Peyer's patch (tissue), 4 donors: ENCODE data around the gene ENPP7. TPM values are rescaled to one million over a fixed set of nuclear protein-coding genes. Genes with fewer than 3 reads are reported as not detected.

Source experiments
- DNase-seq, 3 donors: peaks; one replicate each; pipeline ENCODE4 v3.0.0-alpha.2; 2017 to 2019
- H3K27ac ChIP-seq, 4 donors: fragments of 200-600 bp; sonication (generic); one replicate each; pipeline ENCODE4 v1.5.1; 2016 to 2019
- H3K27me3 ChIP-seq, 2 donors: fragments of 200-600 bp; sonication (generic); one replicate each; pipeline ENCODE4 v1.5.1; 2019
- H3K36me3 ChIP-seq, 3 donors: fragments of 200-600 bp; sonication (generic); one replicate each; pipeline ENCODE4 v1.5.1; 2016 to 2019
- H3K4me1 ChIP-seq, 4 donors: fragments of 200-600 bp; sonication (generic); one replicate each; pipeline ENCODE4 v1.5.1; 2016 to 2019
- H3K4me3 ChIP-seq, 4 donors: fragments of 200-600 bp; sonication (generic); 1 replicate in 3 of 4; 2 replicates in 1 of 4; pipeline ENCODE4 v1.5.1; 2016 to 2019; ENCODE audit warnings: mild to moderate bottlenecking in 1 of 4
- H3K9me3 ChIP-seq, 4 donors: fragments of 200-600 bp; sonication (generic); one replicate each; pipeline ENCODE4 v1.5.1; 2016 to 2019; ENCODE audit warnings: mild to moderate bottlenecking in 1 of 4
- CTCF ChIP-seq, 6 experiments: fragments of 450-650 bp in 4 of 6; fragments of 200-600 bp in 2 of 6; sonication (generic) in 1 of 6; IDR thresholded peaks; one replicate each; pipeline ENCODE4 v1.5.1; 2017 to 2019; ENCODE audit warnings: antibody characterized with exemption in 6 of 6, mild to moderate bottlenecking in 3 of 6, moderate library complexity in 1 of 6
- POLR2A ChIP-seq, 2 donors: fragments of 450-650 bp; IDR thresholded peaks; one replicate each; pipeline ENCODE4 v1.5.1; 2017; ENCODE audit warnings: antibody characterized with exemption in 2 of 2, mild to moderate bottlenecking in 2 of 2, moderate library complexity in 2 of 2
- total RNA-seq, 4 donors: library from RNA; depleted of rRNA; stranded (reverse); fragments of >200 nt; gene quantifications; one replicate each; pipeline ENCODE4 v1.1.0, GENCODE V29; 2016

Gene ENPP7
- total RNA-seq, 4 donors from 2014 or later: 17.2 to 27.3 (median 22.5) TPM; not detected in 1

- H3K4me3 ChIP-seq: no peak overlapping the region
- H3K36me3 ChIP-seq: no peaks in the 10 kb centered on the region
- no peak for DNase-seq
- no peaks in the 10 kb centered on the region for H3K27me3 ChIP-seq
- no peaks in the 10 kb centered on the region for H3K9me3 ChIP-seq
- H3K4me1 ChIP-seq: no peaks in the 10 kb centered on the region
- H3K27ac ChIP-seq: no peak overlapping the region
- TF ChIP-seq CTCF (IDR thresholded peaks at IDR 0.05) (no peak), POLR2A (IDR thresholded peaks at IDR 0.05) (no peak)
These were observed 8.6 kb upstream of the ENPP7 start for GRCh38 chr17:79721993-79722671.

GRCh38 chr17:79722787-79723186 lies 8.0 kb upstream of the ENPP7 start:
- H3K27ac ChIP-seq: no peak overlapping the region

GRCh38 chr17:79728169-79728907 lies 2.4 kb upstream of the ENPP7 start:
- H3K27me3 ChIP-seq: no peaks in the 10 kb centered on the region
- TF ChIP-seq POLR2A (IDR thresholded peaks at IDR 0.05) (no peak), CTCF (IDR thresholded peaks at IDR 0.05) (no peak)
- DNase-seq: peak; percentile 80 to 94 (median 91)
- H3K36me3 ChIP-seq: no peaks in the 10 kb centered on the region
- H3K4me3 ChIP-seq: peak overlapping the region; percentile 17 to 49 (median 41)
- H3K27ac ChIP-seq: peak overlapping the region in 1 of 4 donors; percentile 49
- no peaks in the 10 kb centered on the region for H3K9me3 ChIP-seq
- H3K4me1 ChIP-seq: peaks cover 0 to 19% (median 2%) of the 10 kb centered on the region in 4 donors

More at GRCh38 chr17:79722787-79723186, 8.0 kb upstream of the ENPP7 start:
- no peaks in the 10 kb centered on the region for H3K27me3 ChIP-seq
- H3K36me3 ChIP-seq: no peaks in the 10 kb centered on the region
- no peak for DNase-seq
- TF ChIP-seq POLR2A (IDR thresholded peaks at IDR 0.05) (no peak), CTCF (IDR thresholded peaks at IDR 0.05) (no peak)
- H3K9me3 ChIP-seq: no peaks in the 10 kb centered on the region
- H3K4me1 ChIP-seq: no peaks in the 10 kb centered on the region
- H3K4me3 ChIP-seq: no peak overlapping the region

- Histone ChIP-seq H3K4me1 (peaks cover 0 to 23% (median 2%) of the 10 kb centered on the region in 4 donors), H3K9me3 (no peaks in the 10 kb centered on the region), H3K27ac (no peak overlapping the region), H3K36me3 (no peaks in the 10 kb centered on the region), H3K4me3 (peak overlapping the region in 1 of 4 donors; percentile 46), H3K27me3 (no peaks in the 10 kb centered on the region)
- DNase-seq: peak in 1 of 3 donors; percentile 43
- TF ChIP-seq CTCF (IDR thresholded peaks at IDR 0.05) (no peak), POLR2A (IDR thresholded peaks at IDR 0.05) (no peak)
These were observed 1.8 kb upstream of the ENPP7 start for GRCh38 chr17:79728908-79729471.

GRCh38 chr17:79729761-79730160 lies 982 bp upstream of the ENPP7 start:
- H3K4me3 ChIP-seq: no peak overlapping the region
- H3K27me3 ChIP-seq: no peaks in the 10 kb centered on the region
- TF ChIP-seq CTCF (IDR thresholded peaks at IDR 0.05): no peak
- TF ChIP-seq POLR2A (IDR thresholded peaks at IDR 0.05): no peak
- H3K9me3 ChIP-seq: no peaks in the 10 kb centered on the region
- H3K36me3 ChIP-seq: no peaks in the 10 kb centered on the region
- no peak overlapping the region for H3K27ac ChIP-seq
- H3K4me1 ChIP-seq: peaks cover 0 to 23% (median 2%) of the 10 kb centered on the region in 4 donors
- DNase-seq: no peak
